GM11168 (cell line): ENCODE measurements around the gene PRDM16.

Experiments
- in situ Hi-C: fragments of 300-500 bp; cut with MboI; formaldehyde crosslinking; loops from one replicate; pipeline ENCODE4 v1.12.0; 2022; ENCODE audit warnings: low sequenced_read_pairs; ENCODE audit not compliant: unreplicated experiment

The PRDM16 gene

DNA sequence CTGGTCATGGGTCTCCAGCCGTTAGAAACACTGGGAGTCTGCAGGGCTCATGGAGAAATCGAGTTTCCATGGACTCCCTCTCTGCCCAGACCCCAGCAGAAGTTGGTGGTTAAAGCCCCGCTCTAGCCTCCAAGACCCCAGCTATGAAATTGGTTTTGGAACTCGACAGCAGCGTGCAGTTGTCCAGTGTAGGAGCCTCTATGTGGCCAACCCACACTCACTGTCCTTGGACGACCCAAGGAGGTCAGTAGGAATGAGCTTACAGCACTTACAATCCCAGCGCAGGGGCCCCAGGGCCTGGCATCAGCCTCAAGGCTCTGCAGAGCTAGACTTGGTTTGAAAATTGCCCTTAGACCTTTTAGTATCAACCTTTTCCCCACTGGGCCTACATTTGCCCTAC is 3.2 kb upstream of the PRDM16 start:
- in situ Hi-C loops, result no loop called here

DNA sequence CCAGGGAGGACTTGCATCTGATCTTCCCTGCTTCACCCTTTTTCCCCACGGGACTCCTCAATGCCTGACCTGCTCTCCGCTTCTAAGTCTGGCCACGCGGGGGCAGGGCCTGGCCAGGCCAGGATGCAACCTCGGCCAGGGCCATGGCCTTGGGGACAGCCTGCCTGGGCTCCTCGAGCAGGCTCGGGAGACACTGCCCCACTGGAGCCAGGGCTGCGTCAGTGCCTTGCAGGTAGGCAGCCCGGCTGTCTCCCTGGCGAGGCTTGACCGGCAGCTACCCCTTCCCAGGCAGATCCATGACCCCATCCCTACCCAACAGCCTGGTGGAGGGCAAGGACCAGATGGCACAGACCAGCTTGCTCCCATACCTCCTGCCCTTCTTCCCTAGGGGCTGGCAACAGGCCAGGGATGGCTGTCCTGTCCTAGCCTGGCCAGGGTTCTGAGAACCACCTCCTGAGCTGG is 2.7 kb upstream of the PRDM16 start:
- in situ Hi-C loops, result no loop called here

DNA sequence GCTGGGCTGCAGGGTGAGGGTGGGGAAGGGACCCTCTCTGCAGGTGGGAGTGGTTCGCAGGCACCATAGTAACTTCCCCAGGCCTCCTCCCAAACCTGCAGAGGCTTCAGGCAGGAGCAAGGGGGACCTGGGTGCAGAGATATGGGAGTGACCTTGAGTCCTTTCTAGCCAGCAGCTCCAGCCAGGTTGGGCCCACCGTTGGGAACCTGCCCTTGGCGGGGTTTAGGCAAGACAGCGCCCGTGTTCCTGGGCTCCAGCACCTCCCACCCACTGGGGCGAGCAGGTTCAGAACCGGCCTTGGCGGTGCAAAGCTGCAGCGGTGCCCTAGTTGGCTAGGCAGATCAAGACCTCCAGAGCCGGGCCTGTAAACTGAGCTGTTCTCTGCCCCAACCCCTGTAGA is 2.2 kb upstream of the PRDM16 start:
- in situ Hi-C loops, result no loop called here

DNA sequence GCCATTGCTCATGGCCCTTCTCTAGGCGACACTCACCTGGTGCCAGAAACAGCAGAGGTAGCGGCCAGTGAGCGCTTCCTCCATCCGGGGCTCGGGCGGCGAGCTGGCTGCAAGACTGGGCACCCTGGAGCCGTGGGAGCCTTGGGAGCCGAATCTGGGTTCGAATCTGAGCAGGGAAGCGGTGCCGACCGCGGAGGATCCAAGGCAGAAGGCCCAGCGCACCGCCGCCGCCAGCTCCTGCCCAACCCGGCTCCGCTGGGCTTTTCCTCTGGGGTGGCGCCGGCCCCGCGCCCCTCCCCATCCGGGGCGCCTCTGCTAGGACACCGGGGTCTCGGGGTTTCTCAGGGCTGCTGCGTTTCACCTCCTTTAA is 1.7 kb upstream of the PRDM16 start:
- in situ Hi-C loops, result no loop called here

DNA sequence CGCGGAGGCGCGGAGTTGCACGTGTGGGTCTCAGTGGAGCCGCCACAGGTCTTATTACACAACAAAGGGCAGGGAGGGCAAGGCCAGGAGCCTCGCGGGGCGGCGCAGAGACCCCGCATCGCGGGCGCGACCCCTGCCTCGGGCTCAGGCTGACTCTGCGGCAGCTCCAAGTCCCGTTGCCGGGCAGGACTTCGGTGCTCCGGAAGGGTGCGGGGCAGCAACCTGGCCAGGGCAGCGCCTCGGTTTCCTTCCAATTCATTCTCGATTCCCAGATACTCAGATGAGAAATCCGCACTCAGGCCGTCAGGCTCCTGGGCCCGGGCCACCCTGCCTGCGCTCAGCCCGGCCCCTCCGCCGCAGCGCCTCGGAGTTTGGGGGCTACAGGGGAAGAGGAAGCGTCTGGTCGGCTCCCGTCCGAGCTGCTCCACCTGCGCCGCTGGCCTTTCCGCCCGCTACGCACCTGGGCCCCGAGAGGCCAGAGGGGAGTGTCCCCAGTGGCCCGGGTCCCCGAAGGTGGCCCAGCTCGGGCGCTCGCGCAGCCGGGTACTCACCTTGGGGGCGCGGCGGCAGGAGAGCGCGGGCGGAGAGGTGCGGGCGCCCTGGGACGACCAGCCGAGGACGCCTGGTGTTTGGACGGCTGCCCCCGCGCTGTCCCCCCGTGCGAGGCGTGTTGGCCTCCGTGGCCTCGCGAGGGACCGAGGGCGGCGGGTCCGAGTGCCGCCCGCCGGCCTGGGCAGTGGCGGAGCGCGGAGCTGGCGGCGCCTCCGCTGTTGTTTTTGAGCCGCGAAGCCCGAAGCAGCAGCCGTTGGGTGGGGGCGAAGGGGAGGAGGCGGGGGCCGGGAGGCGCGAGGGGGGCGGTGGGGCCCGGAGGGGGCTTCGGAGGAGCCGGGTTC is 1.1 kb upstream of the PRDM16 start:
- in situ Hi-C loops, result no loop called here

DNA sequence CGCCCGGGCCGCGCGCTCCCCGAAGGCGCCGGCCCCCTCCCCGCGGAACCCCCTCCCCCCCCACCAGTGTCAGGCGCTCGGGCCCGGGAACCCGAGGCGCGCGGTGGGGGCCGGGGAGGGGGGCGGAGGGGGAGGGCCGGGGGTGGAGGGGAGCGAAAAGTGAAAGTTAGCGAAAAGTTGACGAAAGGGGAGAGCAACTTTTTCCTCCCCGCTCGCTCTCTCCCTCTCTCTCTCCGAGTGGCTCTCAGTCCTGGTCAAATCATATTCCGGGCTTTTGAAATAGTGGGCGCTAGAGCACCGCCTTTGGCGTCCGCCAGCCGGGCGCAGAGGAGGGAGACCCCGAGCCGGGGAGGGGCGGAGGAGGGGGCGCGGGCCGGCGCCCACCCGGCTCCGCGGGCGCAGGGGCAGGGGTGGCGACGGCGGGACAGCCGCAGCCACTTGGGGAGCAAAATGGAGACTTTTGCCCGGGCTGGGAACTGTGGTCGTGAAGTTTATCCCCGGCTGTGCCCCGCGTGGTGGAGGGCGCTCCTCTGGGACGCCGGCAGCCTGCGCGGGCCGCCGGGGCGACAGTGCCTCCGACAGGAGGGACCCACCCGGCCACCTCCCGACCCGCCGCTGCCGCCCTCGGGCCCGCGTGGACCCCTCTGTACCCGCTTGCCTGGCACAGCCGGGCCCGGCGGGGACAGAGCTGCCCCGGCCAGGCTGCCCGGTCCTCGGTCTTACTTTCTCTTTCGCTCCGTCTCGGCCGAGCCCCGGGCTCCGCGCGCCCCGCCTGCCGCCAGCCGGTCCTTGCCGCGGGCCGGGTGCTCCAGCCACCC is 697 bp downstream of the PRDM16 start:
- in situ Hi-C loops, result no loop called here

DNA sequence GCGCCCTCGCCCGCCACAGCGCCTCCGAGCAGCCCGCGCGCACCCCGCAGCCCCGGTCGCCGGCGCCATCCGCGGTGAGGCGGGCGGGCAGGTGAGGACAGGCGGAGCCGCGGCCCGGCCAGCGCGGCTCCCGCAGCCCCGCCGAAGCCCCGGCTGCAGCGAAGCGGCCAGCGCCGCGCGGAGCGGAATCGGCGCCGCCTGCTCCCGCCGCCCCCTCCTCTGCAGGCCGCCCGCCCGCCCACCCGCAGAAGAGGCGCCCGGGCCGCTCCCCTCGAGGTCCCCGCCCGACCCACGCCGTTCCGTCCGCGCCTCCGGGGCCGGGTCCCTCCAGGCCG is 1.3 kb downstream of the PRDM16 start:
- in situ Hi-C loops, result no loop called here

DNA sequence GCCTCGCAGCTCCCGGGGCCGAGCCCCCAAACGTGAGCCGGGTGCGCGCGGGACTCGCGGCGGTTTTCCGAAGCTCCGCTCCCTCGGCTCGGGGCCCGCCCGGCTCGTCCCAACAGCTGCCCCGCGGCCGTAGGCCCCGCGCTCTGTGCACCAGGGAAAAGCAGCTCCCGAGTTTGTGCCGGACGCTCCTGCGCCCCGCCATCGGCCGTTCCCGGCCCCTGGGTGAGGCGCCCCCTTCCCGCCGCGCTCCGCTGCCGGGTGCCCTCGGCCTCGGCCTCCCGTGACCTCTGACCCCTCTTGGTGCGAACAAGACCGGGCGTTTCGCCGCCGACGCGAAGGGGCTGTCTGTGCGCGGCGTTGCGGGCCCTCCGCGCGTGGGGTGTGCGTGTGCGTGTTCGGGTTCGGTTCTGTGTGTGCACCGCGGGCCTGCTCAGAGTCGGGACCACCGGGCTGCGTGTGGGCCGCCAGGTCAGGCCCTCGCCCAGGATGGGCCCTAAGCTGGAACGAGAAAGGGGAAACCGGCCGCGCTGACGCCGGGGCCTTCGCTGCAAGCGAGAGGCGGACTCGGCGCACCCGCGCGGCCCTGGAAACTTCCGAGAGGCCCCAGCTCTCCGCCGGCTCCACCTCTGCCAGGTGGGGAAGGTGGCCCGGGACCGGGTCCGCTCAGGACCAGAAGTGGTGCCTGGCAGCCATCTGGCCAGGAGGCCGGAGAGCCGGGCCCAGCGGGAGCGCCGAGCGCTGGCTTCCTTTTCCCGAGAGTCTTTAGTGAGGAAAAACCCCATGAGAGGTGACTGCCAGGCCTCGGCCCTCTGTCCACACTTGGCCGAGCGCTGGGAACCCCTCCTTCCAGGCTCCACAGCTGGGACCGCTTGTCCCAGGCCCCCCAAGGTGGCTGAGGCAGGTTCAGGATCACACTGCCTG is 1.9 kb downstream of the PRDM16 start:
- in situ Hi-C loops, result no loop called here

DNA sequence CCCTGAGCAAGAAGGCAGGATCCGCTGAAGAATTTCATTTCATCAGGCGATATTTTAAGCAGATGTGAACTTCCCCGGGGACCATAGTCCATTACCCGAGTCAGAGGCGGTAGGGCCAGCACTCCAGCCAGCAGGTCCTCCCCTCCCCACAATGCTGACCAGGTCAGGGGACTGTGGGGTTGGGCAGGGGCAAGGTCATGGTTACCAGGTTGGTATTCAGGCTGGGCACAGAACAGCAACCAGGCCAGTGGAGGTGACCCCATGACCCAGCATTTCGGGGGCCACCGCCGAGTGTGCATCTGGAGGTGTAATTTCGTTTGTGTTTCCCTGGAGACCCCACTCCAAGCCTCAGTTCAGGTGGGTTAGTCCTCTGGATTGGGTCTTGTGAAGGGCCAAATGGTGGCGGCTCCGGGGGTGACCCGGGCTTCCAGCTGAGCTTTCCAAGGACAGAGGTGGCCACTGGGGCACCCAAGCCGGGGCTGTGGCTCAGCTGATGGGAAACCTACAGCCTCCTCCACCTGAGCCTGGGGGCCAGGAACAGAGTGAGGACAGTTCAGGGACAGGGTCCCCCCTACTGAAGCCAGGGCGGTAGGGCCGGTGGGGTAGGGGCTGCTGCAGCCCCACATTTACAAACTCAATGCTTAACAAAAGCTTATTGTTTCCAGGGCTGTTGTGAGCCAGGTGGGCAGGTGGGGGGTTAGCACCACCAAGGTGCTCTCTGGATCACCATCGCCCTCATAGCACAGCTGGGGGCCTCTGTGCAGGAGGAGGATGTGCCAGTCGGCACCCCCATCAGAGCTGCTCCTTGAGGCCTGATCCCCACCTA is 2.8 kb downstream of the PRDM16 start:
- in situ Hi-C loops, result no loop called here

DNA sequence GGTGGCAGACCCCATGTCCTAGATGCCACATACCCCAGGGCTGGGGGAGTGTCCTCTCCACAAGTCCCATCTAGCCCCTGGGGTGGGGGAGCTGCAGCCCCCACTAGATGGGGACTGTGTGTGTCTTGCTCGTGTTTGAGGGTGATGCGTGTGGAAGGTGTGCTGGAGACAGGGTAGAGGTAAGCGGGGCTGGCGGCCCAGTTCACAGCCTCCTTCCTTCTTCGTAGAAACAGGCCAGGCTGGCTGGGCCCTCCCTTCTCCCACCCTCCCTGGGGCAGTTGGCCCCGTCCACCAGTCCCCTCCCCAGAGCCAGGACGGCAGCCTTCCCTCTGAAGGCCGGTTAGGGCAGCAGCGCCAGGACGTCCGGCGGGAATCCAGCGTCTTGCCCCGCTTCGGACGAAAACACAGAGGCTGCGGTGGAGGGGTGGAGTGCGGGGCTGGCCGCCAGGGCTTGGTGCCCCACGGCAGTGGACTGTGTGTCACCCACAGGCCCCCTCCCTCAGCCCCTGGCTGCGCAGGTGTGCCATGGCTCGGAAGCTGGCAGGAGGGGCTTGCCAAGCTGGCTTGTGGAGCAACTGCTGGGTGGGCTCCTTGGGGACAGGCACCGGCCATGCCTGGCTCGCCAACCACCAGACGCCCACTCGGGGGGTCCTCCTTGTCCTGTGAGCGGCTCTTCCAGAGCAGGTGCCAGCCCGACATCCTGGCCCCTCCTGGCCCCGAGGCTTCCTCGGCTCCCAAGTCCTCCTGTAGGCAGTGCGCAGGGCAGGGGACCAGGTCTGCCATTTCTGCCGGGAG is 3.6 kb downstream of the PRDM16 start:
- in situ Hi-C loops, result no loop called here

DNA sequence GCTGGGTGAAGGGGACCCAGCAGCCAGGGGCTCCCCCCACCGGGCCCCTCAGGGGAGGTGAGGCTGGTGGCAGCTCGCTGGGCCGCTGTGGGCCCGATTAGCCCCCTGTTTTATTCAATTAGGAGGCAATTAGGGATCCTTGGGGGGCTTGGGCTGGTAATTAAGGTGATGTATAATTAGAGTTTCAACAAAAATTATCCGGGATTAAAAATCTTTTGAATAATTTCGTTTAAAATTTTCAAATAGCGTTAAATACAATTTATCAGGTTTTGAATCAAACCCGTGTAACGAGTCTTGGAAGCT is 4.1 kb downstream of the PRDM16 start:
- in situ Hi-C loops, result no loop called here

DNA sequence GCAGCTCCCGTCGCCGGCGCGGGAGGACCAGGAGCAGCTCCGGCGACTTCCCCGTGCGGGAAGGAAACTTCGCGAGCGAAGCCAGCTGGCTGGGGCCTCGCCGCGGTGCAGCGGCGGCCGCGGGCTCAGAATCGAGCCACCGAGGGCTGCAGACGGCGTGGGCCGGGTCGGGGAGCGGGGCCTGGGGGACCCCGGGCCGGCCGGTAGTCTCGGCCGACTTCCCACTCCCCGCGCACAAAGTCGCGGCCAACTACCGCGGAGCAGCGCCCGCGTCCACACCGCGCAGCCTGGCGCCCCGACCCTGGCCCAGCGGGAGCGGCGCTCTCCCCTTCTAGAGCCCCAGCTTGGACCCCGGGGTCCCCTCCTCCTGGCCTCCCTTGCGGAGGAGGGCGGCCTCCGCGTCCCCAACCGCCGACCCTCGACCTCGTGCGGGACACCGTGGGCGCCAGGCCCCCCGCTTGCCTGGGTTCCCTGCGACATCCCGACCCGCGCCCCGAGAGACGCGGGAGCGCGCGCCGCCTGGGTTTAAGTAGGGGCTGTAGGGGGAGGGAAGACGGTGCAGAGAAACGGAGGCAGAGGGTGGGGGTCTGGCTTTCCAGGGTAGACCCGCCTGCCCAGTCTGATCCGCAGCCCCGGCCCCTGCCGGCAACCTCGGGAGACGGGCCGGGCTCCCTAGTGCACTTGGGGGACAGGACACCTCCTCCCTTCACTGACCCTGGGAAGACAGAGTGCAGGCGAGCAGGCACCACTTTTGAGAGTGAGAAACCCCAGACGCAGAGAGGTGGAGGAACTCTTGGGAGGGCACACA is 4.7 kb downstream of the PRDM16 start:
- in situ Hi-C loops, result no loop called here

DNA sequence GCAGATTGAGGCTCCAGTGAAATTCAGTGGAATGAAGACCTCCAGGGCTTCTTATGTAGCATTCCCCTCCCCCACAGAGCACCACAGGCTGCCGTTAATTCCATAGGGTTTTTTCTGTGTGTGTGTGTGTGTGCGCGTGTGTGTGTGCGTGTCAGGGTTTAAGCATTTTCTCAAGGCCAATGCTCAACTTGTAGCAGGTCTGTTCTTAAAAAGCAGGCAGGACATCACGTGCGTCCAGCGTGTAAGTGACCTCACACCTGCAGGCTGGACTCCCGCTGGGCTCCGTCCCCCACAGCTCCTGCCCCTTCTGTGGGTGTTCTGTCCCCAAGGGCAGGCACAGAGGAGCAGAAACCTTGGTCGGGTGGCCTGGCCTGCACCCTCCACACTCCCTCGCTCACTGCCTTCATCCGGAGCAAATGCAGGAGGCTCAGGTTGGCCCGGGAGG is 5.3 kb downstream of the PRDM16 start:
- in situ Hi-C loops, result no loop called here

DNA sequence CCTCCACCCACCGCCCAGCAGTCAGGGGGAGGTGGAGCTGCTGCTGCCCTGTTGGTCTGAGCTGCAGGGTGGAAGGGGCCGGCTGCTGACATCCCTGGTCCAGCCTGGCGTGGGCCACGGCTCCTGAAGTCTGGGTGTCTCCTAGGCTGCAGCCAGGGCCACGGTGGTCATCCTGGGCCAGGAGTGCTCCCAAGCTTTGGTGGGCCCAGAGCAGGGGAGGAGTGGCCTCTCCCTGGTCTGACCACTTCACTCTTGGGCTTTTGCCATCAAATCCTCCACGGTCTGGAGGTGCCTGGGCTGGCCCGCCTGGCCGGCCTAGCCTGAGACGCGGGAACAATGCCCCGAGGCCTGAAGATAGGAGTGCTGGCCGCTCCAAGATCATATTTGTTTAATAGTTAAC is 5.8 kb downstream of the PRDM16 start:
- in situ Hi-C loops, result no loop called here

DNA sequence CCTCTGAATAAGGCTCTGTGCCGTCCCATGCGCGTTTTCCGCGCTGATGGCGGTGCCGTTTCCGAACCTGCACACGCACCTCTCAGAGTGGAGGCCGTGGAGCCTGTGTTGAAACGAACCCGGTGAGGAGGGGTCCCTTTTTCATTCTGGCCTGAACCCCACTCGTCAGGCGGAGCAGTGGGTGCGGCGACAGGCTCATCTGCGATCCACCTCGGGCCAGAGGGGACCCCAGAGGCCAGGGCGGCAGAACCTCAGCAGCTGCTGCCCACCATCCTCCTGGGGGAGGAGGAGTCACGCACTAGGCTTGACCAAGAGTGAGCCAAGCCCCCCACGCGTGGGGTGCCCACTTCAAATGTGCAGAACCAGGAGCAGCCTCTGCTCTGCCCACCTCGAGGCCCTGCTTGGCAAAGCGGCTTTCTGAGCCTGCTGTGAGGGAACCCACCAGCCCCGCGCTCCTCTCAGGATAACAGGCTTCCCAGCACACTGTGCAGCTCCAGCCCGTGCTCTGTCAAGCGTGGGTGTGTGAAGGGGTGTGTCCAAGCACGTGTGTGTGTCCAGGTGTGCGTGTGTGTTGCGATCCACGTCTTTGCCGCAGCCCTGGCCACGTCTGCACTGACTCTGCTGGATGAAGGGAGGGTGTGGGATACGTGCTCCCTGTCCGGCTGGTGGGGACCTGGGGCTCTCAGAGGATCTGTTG is 6.8 kb downstream of the PRDM16 start:
- in situ Hi-C loops, result no loop called here

DNA sequence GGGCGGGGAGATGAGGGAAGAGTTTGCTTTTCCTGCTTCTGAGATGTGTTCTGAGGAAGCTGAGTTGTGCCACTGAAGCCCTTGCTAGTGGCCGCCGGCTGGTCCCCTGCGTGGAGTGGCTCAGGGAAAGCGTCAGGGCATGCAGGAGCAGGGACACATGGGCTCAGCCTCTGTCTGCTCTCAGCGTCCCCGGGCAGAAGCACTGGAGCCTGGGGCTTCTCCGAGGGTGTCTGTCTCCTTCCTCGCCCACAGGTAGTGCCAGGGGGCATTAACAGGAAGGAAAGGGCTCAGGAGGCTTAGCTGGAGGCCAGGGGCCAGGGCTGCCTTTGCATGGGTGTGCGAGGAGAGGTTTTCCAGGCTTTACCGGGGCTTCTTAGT is 7.3 kb downstream of the PRDM16 start:
- in situ Hi-C loops, result no loop called here

DNA sequence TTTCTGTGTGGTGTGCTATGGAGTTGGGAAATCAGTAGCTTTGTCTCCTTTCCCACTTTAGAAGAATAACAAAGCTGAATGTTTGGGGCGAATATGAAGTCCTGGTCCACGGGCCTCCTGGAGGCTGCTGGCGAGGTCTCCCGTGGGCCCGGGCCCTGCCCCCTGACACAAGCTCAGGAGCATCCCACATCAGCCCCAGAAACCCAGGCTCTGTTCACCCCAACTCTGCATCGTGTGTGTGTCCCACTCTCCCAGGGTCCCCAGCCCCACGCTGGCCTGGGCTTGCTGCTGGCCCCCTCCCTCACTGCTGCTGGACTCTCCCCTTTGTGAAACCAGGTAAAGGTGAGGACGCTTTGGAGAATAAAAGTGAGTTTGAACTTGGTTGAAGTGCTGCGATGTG is 8.1 kb downstream of the PRDM16 start:
- in situ Hi-C loops, result no loop called here

DNA sequence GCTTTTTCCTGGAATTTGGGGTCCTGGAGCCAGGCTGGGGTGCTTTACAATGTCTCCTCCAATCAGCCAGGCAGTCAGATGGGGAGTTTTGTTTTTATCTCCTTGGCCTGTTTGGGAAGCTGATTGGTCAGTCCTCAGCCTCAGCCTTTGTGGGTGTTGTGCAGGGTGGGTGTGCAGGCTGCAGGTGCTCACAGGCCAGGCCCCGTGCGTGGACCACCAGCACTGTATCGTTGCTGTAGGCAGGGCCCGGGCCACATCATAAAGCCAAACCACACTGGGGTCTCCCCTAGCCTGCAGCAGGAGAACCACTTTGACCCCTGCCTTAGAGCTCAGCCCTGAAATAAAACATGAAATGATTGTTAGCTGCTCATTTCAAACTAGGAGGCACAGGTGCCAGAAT is 8.6 kb downstream of the PRDM16 start:
- in situ Hi-C loops, result no loop called here
